ENCODE measurements around the gene GUCA2A.

DNA sequence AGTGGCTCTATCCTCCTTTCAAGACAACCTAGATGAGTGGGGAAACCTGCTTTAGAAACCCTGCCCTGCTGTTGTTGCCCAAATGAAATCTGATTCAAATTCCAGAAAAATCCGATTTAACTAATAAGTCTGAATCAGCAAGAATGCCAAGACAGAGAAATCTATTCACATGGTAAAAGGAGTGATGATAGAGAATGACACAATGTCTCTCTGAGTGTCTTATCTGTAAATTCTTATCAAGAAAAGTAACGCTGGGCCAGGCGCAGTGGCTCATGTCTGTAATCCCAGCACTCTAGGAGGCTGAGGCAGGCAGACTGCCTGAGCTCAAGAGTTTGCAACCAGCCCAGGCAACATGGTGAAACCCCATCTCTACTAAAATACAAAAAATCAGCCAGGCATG is 13.7 kb upstream of the GUCA2A start:
- no peak for TF ChIP-seq POLR2A (IDR thresholded peaks at IDR 0.05; ENCODE audit: extremely low read depth, insufficient read length)
- TF ChIP-seq, protein P1, sequence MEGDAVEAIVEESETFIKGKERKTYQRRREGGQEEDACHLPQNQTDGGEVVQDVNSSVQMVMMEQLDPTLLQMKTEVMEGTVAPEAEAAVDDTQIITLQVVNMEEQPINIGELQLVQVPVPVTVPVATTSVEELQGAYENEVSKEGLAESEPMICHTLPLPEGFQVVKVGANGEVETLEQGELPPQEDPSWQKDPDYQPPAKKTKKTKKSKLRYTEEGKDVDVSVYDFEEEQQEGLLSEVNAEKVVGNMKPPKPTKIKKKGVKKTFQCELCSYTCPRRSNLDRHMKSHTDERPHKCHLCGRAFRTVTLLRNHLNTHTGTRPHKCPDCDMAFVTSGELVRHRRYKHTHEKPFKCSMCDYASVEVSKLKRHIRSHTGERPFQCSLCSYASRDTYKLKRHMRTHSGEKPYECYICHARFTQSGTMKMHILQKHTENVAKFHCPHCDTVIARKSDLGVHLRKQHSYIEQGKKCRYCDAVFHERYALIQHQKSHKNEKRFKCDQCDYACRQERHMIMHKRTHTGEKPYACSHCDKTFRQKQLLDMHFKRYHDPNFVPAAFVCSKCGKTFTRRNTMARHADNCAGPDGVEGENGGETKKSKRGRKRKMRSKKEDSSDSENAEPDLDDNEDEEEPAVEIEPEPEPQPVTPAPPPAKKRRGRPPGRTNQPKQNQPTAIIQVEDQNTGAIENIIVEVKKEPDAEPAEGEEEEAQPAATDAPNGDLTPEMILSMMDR (IDR thresholded peaks at IDR 0.05; ENCODE audit: low read depth, low read length) = no peak
- TF ChIP-seq, protein P2, sequence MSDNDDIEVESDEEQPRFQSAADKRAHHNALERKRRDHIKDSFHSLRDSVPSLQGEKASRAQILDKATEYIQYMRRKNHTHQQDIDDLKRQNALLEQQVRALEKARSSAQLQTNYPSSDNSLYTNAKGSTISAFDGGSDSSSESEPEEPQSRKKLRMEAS (IDR thresholded peaks at IDR 0.05; ENCODE audit: low read depth, low read length) = no peak
- TF ChIP-seq MYC (IDR thresholded peaks at IDR 0.05; ENCODE audit: low read depth, low read length) = no peak

Data from NB4 (cell line).